OCI-LY1 (cell line): ENCODE results near the gene PCED1B.

ENCODE experiments used
- H2AFZ ChIP-seq: fragments of 200-600 bp; sonication (generic), shearing (Covaris generic); 2 replicates; pipeline ENCODE4 v1.6.0; 2014; ENCODE audit warnings: antibody characterized with exemption, mild to moderate bottlenecking, low read length
- H3F3A ChIP-seq: fragments of 200-600 bp; sonication (generic), shearing (Covaris generic); 2 replicates; pipeline ENCODE4 v1.6.0; 2014; ENCODE audit warnings: mild to moderate bottlenecking, antibody characterized with exemption, low read length, moderate library complexity; ENCODE audit not compliant: insufficient read depth
- H3K27ac ChIP-seq: fragments of 200-600 bp; sonication (generic); 2 replicates; pipeline ENCODE4 v1.5.1; 2014; ENCODE audit warnings: low read length, mixed run types, mild to moderate bottlenecking, low read depth; ENCODE audit not compliant: poor library complexity, severe bottlenecking
- H3K27me3 ChIP-seq: fragments of 200-600 bp; sonication (generic); 2 replicates; pipeline ENCODE4 v1.6.0; 2014; ENCODE audit warnings: antibody characterized with exemption, mild to moderate bottlenecking, low read length, moderate library complexity; ENCODE audit not compliant: insufficient read depth
- H3K36me3 ChIP-seq: fragments of 200-600 bp; sonication (generic); 2 replicates; pipeline ENCODE4 v1.6.1; 2014; ENCODE audit warnings: mild to moderate bottlenecking, antibody characterized with exemption, low read length, moderate library complexity, mixed read lengths; ENCODE audit not compliant: insufficient read depth
- H3K4me1 ChIP-seq: fragments of 200-600 bp; sonication (generic); 2 replicates; pipeline ENCODE4 v1.5.1; 2014; ENCODE audit warnings: mild to moderate bottlenecking, low read length, moderate library complexity; ENCODE audit not compliant: insufficient read depth, severe bottlenecking
- H3K4me2 ChIP-seq: fragments of 200-600 bp; sonication (generic), shearing (Covaris generic); 2 replicates; pipeline ENCODE4 v1.6.1; 2014; ENCODE audit warnings: low read length
- H3K4me3 ChIP-seq: fragments of 200-600 bp; sonication (generic); 2 replicates; pipeline ENCODE4 v1.5.1; 2014; ENCODE audit warnings: low read length, low read depth, mild to moderate bottlenecking, mixed read lengths; ENCODE audit not compliant: poor library complexity, severe bottlenecking
- H3K79me2 ChIP-seq: fragments of 200-600 bp; shearing (Covaris generic); 2 replicates; pipeline ENCODE4 v1.6.1; 2016; ENCODE audit warnings: mixed run types, low read length, mixed read lengths; ENCODE audit not compliant: insufficient read depth
- H3K9ac ChIP-seq: fragments of 200-600 bp; sonication (generic), shearing (Covaris generic); 2 replicates; pipeline ENCODE4 v1.6.1; 2014; ENCODE audit warnings: mild to moderate bottlenecking, low read length, mixed read lengths
- H3K9me2 ChIP-seq: fragments of 200-600 bp; sonication (generic), shearing (Covaris generic); 2 replicates; pipeline ENCODE4 v1.6.1; 2014; ENCODE audit warnings: low read depth, mild to moderate bottlenecking, low read length, mixed read lengths
- H3K9me3 ChIP-seq: fragments of 200-600 bp; shearing (Covaris generic); 2 replicates; pipeline ENCODE4 v1.6.1; 2014; ENCODE audit warnings: low read length, mixed read lengths
- H4K20me1 ChIP-seq: fragments of 200-600 bp; sonication (generic), shearing (Covaris generic); 2 replicates; pipeline ENCODE4 v1.6.0; 2016; ENCODE audit warnings: mild to moderate bottlenecking, low read length; ENCODE audit not compliant: insufficient read depth
- CTCF ChIP-seq: fragments of 200-600 bp; sonication (generic), shearing (Covaris generic); IDR thresholded peaks from 2 replicates; pipeline ENCODE4 v1.5.1; 2017; ENCODE audit warnings: mild to moderate bottlenecking, antibody characterized with exemption, low read length, moderate library complexity, mixed read lengths
- EZH2 ChIP-seq: fragments of 200-600 bp; sonication (generic), shearing (Covaris generic); IDR thresholded peaks from 2 replicates; pipeline ENCODE4 v1.8.0; 2017; ENCODE audit warnings: borderline replicate concordance, mixed run types, mild to moderate bottlenecking, antibody characterized with exemption, low read length, moderate library complexity, mixed read lengths

Gene PCED1B

GRCh38 chr12:47270782-47271664 is 191.6 kb downstream of the PCED1B start:
- TF ChIP-seq CTCF, result no peak
- TF ChIP-seq EZH2, result no peak
- H2AFZ ChIP-seq, result 0 out of 2 replicates have a peak overlapping the region, but pooled peaks have one; percentile 10
- H4K20me1 ChIP-seq, result no peaks in the 10 kb centered on the region
- H3K4me2 ChIP-seq, result peak overlapping the region; percentile 38
- peaks cover 8% of the 10 kb centered on the region; the same call in 1 of the 2 replicates for H3K9me3 ChIP-seq
- H3K79me2 ChIP-seq, result no peaks in the 10 kb centered on the region
- peaks cover 77% of the 10 kb centered on the region for H3K4me1 ChIP-seq
- peak overlapping the region; percentile 84 for H3K27ac ChIP-seq
- H3K9ac ChIP-seq, result peak overlapping the region; percentile 45
- H3F3A ChIP-seq, result no peaks in the 10 kb centered on the region
- H3K4me3 ChIP-seq, result no peak overlapping the region
- H3K36me3 ChIP-seq, result peaks cover 6% of the 10 kb centered on the region; the same call in 1 of the 2 replicates
- no peaks in the 10 kb centered on the region for H3K27me3 ChIP-seq
- no peaks in the 10 kb centered on the region for H3K9me2 ChIP-seq

DNA sequence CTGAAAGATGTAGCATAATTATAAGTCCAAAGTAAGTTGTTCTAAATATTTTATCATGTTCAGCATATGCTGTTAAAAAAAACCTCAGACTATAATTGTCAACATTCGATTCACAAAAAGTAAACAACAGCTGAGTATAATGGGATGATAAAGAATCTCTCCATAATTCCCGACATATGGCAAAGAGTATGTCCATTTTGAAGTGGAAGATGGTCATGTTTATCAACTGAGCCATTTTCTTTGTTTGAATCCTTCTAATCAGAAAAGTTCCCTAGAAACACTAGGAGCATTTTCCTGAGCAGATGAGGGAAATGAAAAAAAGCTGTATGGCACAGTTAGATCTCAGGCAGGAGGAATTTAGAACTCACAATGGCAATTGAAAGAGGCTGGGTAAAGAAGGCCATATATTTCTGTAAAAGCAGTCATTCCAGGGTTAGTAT is 192.4 kb downstream of the PCED1B start:
- no peaks in the 10 kb centered on the region for H3K27me3 ChIP-seq
- peaks cover 8% of the 10 kb centered on the region; the same call in 1 of the 2 replicates for H3K9me3 ChIP-seq
- H3K36me3 ChIP-seq, result peaks cover 6% of the 10 kb centered on the region; the same call in 1 of the 2 replicates
- peak overlapping the region; percentile 84 for H3K27ac ChIP-seq
- no peaks in the 10 kb centered on the region for H4K20me1 ChIP-seq
- TF ChIP-seq EZH2 (no peak), CTCF (no peak)
- no peaks in the 10 kb centered on the region for H3K79me2 ChIP-seq
- peak overlapping the region; percentile 6; the same call in 1 of the 2 replicates for H3K4me2 ChIP-seq
- no peaks in the 10 kb centered on the region for H3F3A ChIP-seq
- no peak overlapping the region for H3K4me3 ChIP-seq
- H3K9me2 ChIP-seq, result no peaks in the 10 kb centered on the region
- H2AFZ ChIP-seq, result no peak overlapping the region
- H3K4me1 ChIP-seq, result peaks cover 85% of the 10 kb centered on the region
- peak overlapping the region; percentile 14 for H3K9ac ChIP-seq

- H3F3A ChIP-seq, result no peaks in the 10 kb centered on the region
- TF ChIP-seq CTCF, result no peak
- peak overlapping the region; percentile 6; the same call in 1 of the 2 replicates for H3K4me2 ChIP-seq
- no peak overlapping the region for H3K4me3 ChIP-seq
- no peaks in the 10 kb centered on the region for H3K79me2 ChIP-seq
- H2AFZ ChIP-seq, result no peak overlapping the region
- H3K27ac ChIP-seq, result peak overlapping the region; percentile 84
- H3K4me1 ChIP-seq, result peaks cover 92% of the 10 kb centered on the region
- H3K9me2 ChIP-seq, result no peaks in the 10 kb centered on the region
- H4K20me1 ChIP-seq, result no peaks in the 10 kb centered on the region
- peaks cover 5% of the 10 kb centered on the region; the same call in 1 of the 2 replicates for H3K9me3 ChIP-seq
- H3K27me3 ChIP-seq, result no peaks in the 10 kb centered on the region
- peak overlapping the region; percentile 20 for H3K9ac ChIP-seq
- H3K36me3 ChIP-seq, result peaks cover 6% of the 10 kb centered on the region; the same call in 1 of the 2 replicates
These were observed 193.2 kb downstream of the PCED1B start for GRCh38 chr12:47272412-47273190.
